Measurements from ENCODE around the gene TCF7L2. TPM values are rescaled to one million over a fixed set of nuclear protein-coding genes. Genes with fewer than 3 reads are reported as not detected.

TCF7L2 gene
- total and polyA plus RNA-seq, 8 donors: 6.7 to 179 (median 61.7) TPM

DNA sequence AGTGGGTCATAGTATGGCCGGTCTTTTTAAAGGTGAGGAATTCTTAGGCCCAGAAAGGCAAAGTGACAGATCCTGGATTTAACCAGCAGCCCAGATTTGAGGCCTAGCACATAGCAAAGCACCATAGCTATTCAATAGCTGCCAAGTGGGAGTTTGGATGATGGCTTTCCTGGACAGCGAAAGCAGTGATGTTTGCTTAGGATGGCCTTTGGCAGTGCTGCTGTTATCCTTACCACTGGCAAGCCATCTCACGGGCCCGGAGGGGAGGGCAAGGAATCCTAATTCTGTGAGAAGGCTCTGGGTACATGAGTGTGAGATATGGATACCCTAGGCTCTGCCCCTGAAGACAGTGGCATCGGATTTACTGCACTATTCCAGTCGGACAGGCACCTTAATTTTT lies 50.4 kb downstream of the TCF7L2 start:
- H3K4me3 ChIP-seq: no peak overlapping the region
- H3K4me1 ChIP-seq: peaks cover 6 to 84% (median 55%) of the 10 kb centered on the region in 4 donors

GRCh38 chr10:113000876-113001598 lies 51.0 kb downstream of the TCF7L2 start:
- intact Hi-C loops (cut with DNase I; ENCODE audit: low total_unique reads): no loop called here
- peak overlapping the region in 3 of 5 donors; percentile 8 to 29 (median 8) for H3K27ac ChIP-seq

More for the DNA sequence above, 50.4 kb downstream of the TCF7L2 start:
- H3K27ac ChIP-seq: peak overlapping the region in 2 of 5 donors; percentile 8 to 29
- WGBS, 5 donors: 59 to 80% (median 65%) methylated on average over 6 of the region's 6 CpGs
- intact Hi-C loops (cut with DNase I; ENCODE audit: low total_unique reads): no loop called here
- DNase-seq: no peak
- H3K9me3 ChIP-seq: no peaks in the 10 kb centered on the region
- no peaks in the 10 kb centered on the region for H3K27me3 ChIP-seq
- TF ChIP-seq, protein P1, sequence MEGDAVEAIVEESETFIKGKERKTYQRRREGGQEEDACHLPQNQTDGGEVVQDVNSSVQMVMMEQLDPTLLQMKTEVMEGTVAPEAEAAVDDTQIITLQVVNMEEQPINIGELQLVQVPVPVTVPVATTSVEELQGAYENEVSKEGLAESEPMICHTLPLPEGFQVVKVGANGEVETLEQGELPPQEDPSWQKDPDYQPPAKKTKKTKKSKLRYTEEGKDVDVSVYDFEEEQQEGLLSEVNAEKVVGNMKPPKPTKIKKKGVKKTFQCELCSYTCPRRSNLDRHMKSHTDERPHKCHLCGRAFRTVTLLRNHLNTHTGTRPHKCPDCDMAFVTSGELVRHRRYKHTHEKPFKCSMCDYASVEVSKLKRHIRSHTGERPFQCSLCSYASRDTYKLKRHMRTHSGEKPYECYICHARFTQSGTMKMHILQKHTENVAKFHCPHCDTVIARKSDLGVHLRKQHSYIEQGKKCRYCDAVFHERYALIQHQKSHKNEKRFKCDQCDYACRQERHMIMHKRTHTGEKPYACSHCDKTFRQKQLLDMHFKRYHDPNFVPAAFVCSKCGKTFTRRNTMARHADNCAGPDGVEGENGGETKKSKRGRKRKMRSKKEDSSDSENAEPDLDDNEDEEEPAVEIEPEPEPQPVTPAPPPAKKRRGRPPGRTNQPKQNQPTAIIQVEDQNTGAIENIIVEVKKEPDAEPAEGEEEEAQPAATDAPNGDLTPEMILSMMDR (IDR thresholded peaks at IDR 0.05): no peak
- no peak for TF ChIP-seq EP300 (IDR thresholded peaks at IDR 0.05)
- no peak for TF ChIP-seq POLR2AphosphoS5 (IDR thresholded peaks at IDR 0.05)
- no peak for TF ChIP-seq POLR2A (IDR thresholded peaks at IDR 0.05)
- peaks cover 0 to 5% (median under 1%) of the 10 kb centered on the region in 4 donors for H3K36me3 ChIP-seq

DNA sequence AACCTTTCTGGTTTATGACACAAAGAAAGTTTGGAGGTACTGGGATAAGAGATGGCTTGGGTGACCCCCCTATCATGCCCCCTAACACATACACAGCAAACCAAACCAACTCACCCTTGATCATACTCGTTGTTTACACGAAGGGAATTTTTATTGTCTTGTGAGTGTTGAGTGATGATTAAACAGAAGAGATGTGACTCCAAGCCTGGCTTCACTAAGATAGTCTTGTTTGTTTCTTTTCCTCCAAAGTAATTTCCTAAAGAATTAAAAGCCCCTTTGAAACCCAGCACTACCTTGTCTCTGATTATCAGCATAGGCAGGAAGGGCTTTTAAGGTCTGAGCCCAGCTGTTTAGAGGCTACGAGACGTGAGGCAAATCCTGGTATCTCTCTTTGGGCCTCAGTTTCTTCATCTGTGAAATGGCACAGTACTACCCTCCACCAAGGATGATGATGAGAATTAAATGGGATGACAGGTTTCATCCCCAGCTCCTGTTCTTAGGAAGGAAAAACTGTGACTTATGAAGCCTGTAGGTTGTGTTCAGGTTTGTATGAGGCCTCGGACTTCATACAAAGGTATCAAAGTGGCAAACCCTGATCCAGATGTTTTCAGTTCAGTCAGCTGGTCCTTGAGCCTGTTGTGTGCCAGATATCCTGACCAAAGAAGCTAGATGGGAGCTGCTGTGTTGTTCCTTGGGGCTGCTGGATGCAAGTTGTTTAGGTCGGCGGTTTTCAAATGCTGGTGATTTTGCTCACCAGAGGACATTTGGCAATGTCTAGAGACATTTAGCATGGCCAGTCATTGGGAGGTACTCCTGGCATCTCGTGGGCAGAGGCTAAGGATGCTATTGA lies 51.8 kb downstream of the TCF7L2 start:
- TF ChIP-seq, protein P1 (IDR thresholded peaks at IDR 0.05): no peak
- no peak for TF ChIP-seq EP300 (IDR thresholded peaks at IDR 0.05)
- TF ChIP-seq POLR2A (IDR thresholded peaks at IDR 0.05): no peak
- TF ChIP-seq POLR2AphosphoS5 (IDR thresholded peaks at IDR 0.05): no peak
- Histone ChIP-seq H3K4me1 (peaks cover 19 to 97% (median 68%) of the 10 kb centered on the region in 4 donors), H3K27me3 (no peaks in the 10 kb centered on the region), H3K4me3 (no peak overlapping the region), H3K9me3 (no peaks in the 10 kb centered on the region), H3K36me3 (peaks cover 0 to 5% (median 0%) of the 10 kb centered on the region in 4 donors), H3K27ac (peak overlapping the region in 1 of 5 donors; percentile 8)
- intact Hi-C loops (cut with DNase I; ENCODE audit: low total_unique reads): no loop called here
- 76 to 85% (median 81%) methylated on average over 8 of the region's 8 CpGs for WGBS, 5 donors
- no peak for DNase-seq

More at GRCh38 chr10:113000876-113001598, 51.0 kb downstream of the TCF7L2 start:
- peak in 1 of 2 donors; percentile 61 for DNase-seq
- Histone ChIP-seq H3K4me3 (no peak overlapping the region), H3K36me3 (peaks cover 0 to 5% (median 0%) of the 10 kb centered on the region in 4 donors), H3K9me3 (no peaks in the 10 kb centered on the region), H3K4me1 (peaks cover 11 to 89% (median 60%) of the 10 kb centered on the region in 4 donors), H3K27me3 (no peaks in the 10 kb centered on the region)
- WGBS, 5 donors: 60 to 80% (median 72%) methylated on average over 14 of the region's 14 CpGs
- TF ChIP-seq POLR2AphosphoS5 (IDR thresholded peaks at IDR 0.05) (no peak), EP300 (IDR thresholded peaks at IDR 0.05) (no peak), POLR2A (IDR thresholded peaks at IDR 0.05) (no peak)
- TF ChIP-seq, protein P1 (IDR thresholded peaks at IDR 0.05): no peak

DNA sequence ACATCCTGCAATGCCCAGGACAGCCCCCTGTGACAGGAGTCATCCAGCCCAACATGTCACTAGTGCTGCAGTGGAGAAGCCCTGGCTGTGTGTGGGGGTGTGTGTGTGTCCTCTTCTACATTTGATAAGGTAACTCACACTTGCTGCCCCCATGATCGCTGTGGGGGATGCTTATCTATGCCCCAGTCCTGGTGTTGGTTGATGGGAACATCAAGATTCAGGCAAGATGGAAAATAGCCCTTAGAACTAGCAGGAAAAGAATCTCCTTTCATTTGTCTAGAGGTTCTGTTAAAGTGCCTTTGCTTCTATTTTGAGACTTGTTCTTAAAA lies 52.4 kb downstream of the TCF7L2 start:
- Histone ChIP-seq H3K27ac (no peak overlapping the region), H3K4me1 (peaks cover 25 to 100% (median 72%) of the 10 kb centered on the region in 4 donors), H3K36me3 (peaks cover 0 to 5% (median 0%) of the 10 kb centered on the region in 4 donors), H3K4me3 (no peak overlapping the region), H3K27me3 (no peaks in the 10 kb centered on the region), H3K9me3 (no peaks in the 10 kb centered on the region)
- WGBS, 5 donors: 43 to 70% (median 50%) methylated on average over 1 of the region's 1 CpG
- TF ChIP-seq EP300 (IDR thresholded peaks at IDR 0.05) (no peak), POLR2AphosphoS5 (IDR thresholded peaks at IDR 0.05) (no peak), POLR2A (IDR thresholded peaks at IDR 0.05) (no peak)
- TF ChIP-seq, protein P1 (IDR thresholded peaks at IDR 0.05): no peak
- DNase-seq: no peak
- intact Hi-C loops (cut with DNase I; ENCODE audit: low total_unique reads): no loop called here

Measured in stomach (tissue), 9 donors.